Hepatocyte (in vitro differentiated cells): ENCODE results near the gene ATG13. TPM values are rescaled to one million over a fixed set of nuclear protein-coding genes. Genes with fewer than 3 reads are reported as not detected.

Experiments used
- DNase-seq: peaks from one replicate; pipeline ENCODE4 v3.0.0-alpha.2; 2016; ENCODE audit warnings: low spot score
- H2AFZ ChIP-seq: fragments of 200-600 bp; sonication (generic); 2 replicates; pipeline ENCODE4 v1.6.0; 2016; ENCODE audit warnings: antibody characterized with exemption, mild to moderate bottlenecking
- H3K27ac ChIP-seq: fragments of 200-600 bp; sonication (generic); 2 replicates; pipeline ENCODE4 v1.5.1; 2016; ENCODE audit warnings: mild to moderate bottlenecking
- H3K27me3 ChIP-seq: fragments of 200-600 bp; sonication (generic); 2 replicates; pipeline ENCODE4 v1.6.1; 2016
- H3K36me3 ChIP-seq: fragments of 200-600 bp; sonication (generic); replicated peaks from 2 replicates; pipeline ENCODE4 v1.5.1; 2016; ENCODE audit warnings: low read depth; ENCODE audit not compliant: insufficient read depth
- H3K4me1 ChIP-seq: fragments of 200-600 bp; sonication (generic); 2 replicates; pipeline ENCODE4 v1.5.1; 2016; ENCODE audit warnings: mild to moderate bottlenecking, moderate library complexity; ENCODE audit not compliant: insufficient read depth
- H3K4me2 ChIP-seq: fragments of 200-600 bp; sonication (generic); 2 replicates; pipeline ENCODE4 v1.6.0; 2016
- H3K4me3 ChIP-seq: fragments of 200-600 bp; sonication (generic); 2 replicates; pipeline ENCODE4 v1.5.1; 2016; ENCODE audit warnings: mild to moderate bottlenecking
- H3K79me2 ChIP-seq: fragments of 200-600 bp; sonication (generic); 2 replicates; pipeline ENCODE4 v1.6.0; 2017; ENCODE audit warnings: mild to moderate bottlenecking
- H3K9me2 ChIP-seq: fragments of 200-600 bp; sonication (generic); replicated peaks from 2 replicates; pipeline ENCODE4 v1.6.0; 2017; ENCODE audit warnings: mild to moderate bottlenecking; ENCODE audit not compliant: insufficient read depth
- H3K9me3 ChIP-seq: fragments of 200-600 bp; sonication (generic); 2 replicates; pipeline ENCODE4 v1.5.1; 2016; ENCODE audit warnings: low read depth, mild to moderate bottlenecking
- H4K20me1 ChIP-seq: fragments of 200-600 bp; sonication (generic); 2 replicates; pipeline ENCODE4 v1.6.0; 2016; ENCODE audit warnings: mild to moderate bottlenecking; ENCODE audit not compliant: insufficient read depth, poor library complexity, severe bottlenecking
- EZH2 ChIP-seq: fragments of 200-600 bp; sonication (generic); IDR thresholded peaks from 2 replicates; pipeline ENCODE4 v1.6.1; 2016; ENCODE audit warnings: antibody characterized with exemption, mild to moderate bottlenecking, borderline replicate concordance
- EZH2phosphoT487 ChIP-seq: fragments of 200-600 bp; sonication (generic); IDR thresholded peaks from one replicate; pipeline ENCODE4 v1.6.1; 2018; ENCODE audit warnings: antibody characterized with exemption, mild to moderate bottlenecking, low read depth, moderate library complexity; ENCODE audit not compliant: unreplicated experiment, severe bottlenecking
- whole genome bisulfite sequencing: methylation state at CpG from one replicate; pipeline ENCODE4 v1.1.6; 2016; ENCODE audit warnings: low lambda C conversion rate; ENCODE audit errors: missing lambda C conversion rate; 5-methylcytosine and 5-hydroxymethylcytosine counted together
- polyA plus RNA-seq: library from polyadenylated mRNA; unstranded; fragments of >200 nt; fragmentation: Nextera tagmentation; extraction: Ambion mirVana; gene quantifications from 2 replicates; pipeline ENCODE4 v1.2.1, GENCODE V29; 2016
- total RNA-seq: library from RNA; depleted of rRNA; stranded (reverse); fragments of >200 nt; gene quantifications from 2 replicates; pipeline ENCODE4 v1.2.3, GENCODE V29; 2014
- TF ChIP-seq, protein P1 (sequence below): fragments of 200-600 bp; sonication (generic); IDR thresholded peaks from 2 replicates; pipeline ENCODE4 v1.5.1; 2016; ENCODE audit warnings: antibody characterized with exemption, mild to moderate bottlenecking; ENCODE audit not compliant: poor library complexity

ATG13 gene
- total and polyA plus RNA-seq, 2 experiments from 2014 or later, result 50.9 to 60.8 TPM

DNA sequence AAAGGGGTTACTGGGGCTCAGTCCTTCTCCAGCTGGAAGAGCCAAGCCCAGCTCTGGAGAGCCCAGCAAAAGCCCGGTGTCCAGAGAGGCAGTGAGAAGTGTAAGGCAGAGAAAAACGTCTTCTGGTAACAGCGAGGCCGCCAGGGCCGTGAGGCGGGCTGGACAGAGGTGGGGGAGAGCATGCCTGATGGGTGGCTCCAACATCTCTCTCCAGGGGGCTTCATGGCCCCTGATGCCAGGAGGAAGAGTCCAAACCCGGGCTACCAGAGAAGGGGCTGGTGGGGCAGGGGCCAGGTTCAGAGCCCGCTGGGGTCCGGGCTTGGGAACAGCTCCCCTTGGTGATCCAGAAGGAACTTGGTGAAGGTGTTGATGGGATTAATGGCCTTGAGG lies 61.4 kb downstream of the ATG13 start:
- H3K27me3 ChIP-seq, result no peaks in the 10 kb centered on the region
- WGBS, result 99% methylated on average over 9 of the region's 9 CpGs
- H3K4me1 ChIP-seq, result peaks cover 22% of the 10 kb centered on the region
- TF ChIP-seq EZH2 (no peak), EZH2phosphoT487 (no peak)
- TF ChIP-seq, protein P1, sequence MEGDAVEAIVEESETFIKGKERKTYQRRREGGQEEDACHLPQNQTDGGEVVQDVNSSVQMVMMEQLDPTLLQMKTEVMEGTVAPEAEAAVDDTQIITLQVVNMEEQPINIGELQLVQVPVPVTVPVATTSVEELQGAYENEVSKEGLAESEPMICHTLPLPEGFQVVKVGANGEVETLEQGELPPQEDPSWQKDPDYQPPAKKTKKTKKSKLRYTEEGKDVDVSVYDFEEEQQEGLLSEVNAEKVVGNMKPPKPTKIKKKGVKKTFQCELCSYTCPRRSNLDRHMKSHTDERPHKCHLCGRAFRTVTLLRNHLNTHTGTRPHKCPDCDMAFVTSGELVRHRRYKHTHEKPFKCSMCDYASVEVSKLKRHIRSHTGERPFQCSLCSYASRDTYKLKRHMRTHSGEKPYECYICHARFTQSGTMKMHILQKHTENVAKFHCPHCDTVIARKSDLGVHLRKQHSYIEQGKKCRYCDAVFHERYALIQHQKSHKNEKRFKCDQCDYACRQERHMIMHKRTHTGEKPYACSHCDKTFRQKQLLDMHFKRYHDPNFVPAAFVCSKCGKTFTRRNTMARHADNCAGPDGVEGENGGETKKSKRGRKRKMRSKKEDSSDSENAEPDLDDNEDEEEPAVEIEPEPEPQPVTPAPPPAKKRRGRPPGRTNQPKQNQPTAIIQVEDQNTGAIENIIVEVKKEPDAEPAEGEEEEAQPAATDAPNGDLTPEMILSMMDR, result no peak
- H3K9me2 ChIP-seq, result no peaks in the 10 kb centered on the region
- no peak overlapping the region for H3K4me2 ChIP-seq
- no peaks in the 10 kb centered on the region for H3K36me3 ChIP-seq
- no peak overlapping the region for H3K4me3 ChIP-seq
- H3K79me2 ChIP-seq, result no peaks in the 10 kb centered on the region
- no peak overlapping the region for H3K27ac ChIP-seq
- no peaks in the 10 kb centered on the region for H3K9me3 ChIP-seq
- no peak for DNase-seq
- no peaks in the 10 kb centered on the region for H4K20me1 ChIP-seq
- no peak overlapping the region for H2AFZ ChIP-seq

DNA sequence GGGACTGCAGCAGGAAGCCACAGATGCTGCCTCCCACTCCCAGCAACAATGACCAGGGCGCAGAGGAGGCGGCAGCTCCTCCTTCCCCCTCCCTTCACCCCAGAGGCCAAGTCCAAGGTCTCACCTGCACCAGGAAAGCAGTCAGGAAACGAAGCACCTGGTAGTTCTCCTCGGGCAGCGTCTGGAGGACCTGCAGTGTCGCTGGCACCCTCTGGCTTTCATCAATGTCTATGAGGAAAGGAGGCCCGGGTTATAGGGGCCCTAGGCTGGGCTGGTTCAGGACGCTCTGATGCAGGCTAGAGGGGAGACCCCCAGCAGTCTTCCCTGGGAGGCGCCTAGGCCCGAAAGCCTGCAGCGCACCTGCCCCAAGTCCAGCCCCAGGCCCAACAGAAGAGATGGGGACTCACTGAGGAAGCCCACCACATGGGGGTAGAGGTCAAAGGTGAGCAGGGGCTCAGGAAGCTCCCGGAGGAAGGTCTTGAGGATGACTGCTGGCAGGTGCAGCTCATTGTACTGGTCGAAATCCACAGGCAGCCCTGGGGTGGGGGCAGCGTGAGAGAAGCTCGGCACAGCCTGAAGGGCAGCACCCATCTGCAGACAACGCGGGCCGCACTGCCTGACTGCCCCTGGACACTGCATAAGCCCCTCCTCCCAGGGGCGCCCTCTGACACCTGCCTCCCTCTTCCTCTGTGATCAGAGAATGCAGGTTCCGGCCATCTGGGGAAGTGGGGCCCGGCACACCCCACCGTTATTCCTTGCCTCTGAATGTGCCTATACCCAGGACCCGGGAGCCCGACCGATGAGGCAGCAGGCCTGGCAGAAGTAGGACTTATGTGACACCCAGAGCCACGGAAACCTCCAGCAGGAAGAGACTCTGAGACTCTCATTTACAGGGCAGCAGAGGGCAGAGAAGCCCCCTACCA lies 62.1 kb downstream of the ATG13 start:
- Histone ChIP-seq H3K4me3 (no peak overlapping the region), H3K79me2 (no peaks in the 10 kb centered on the region), H3K36me3 (no peaks in the 10 kb centered on the region), H4K20me1 (no peaks in the 10 kb centered on the region), H3K4me1 (peaks cover 15% of the 10 kb centered on the region), H2AFZ (no peak overlapping the region), H3K4me2 (no peak overlapping the region), H3K27me3 (no peaks in the 10 kb centered on the region), H3K9me2 (no peaks in the 10 kb centered on the region), H3K9me3 (no peaks in the 10 kb centered on the region), H3K27ac (no peak overlapping the region)
- TF ChIP-seq EZH2phosphoT487, result no peak
- TF ChIP-seq EZH2, result no peak
- TF ChIP-seq, protein P1, result no peak
- no peak for DNase-seq
- WGBS, result 94% methylated on average over 26 of the region's 26 CpGs

DNA sequence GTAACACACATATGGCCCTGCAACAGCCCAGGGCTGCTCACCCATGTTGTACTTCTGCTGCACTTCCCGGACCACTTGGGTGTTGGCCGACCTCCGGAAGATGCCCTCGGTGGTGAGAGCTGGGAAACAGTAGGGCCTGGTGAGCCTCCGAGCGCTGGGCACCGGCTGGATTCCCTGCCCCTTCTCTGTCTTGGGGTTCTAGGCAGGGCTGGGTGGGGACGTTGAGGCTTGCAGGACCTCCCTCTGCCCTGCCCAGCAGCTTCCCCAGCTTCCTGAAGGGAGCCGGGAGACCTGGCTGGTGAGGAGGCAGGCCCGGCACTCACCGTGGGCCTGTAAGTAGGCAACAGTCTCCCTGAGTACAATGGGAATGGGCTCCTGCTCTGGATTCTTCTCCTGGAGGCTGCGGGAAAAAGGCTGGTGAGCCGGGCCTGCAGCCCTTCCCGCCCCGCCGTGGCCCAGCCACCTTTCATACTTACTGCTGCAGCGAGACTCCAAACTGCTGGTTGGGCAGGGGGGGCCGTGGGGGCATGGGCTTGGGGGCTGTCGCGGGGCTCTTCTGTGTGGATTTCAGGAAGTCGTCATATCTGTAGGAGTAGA lies 62.9 kb downstream of the ATG13 start:
- H3K4me2 ChIP-seq, result no peak overlapping the region
- H4K20me1 ChIP-seq, result no peaks in the 10 kb centered on the region
- peaks cover 9% of the 10 kb centered on the region for H3K4me1 ChIP-seq
- H3K79me2 ChIP-seq, result no peaks in the 10 kb centered on the region
- no peaks in the 10 kb centered on the region for H3K9me2 ChIP-seq
- no peaks in the 10 kb centered on the region for H3K36me3 ChIP-seq
- no peak overlapping the region for H3K27ac ChIP-seq
- no peaks in the 10 kb centered on the region for H3K9me3 ChIP-seq
- DNase-seq, result no peak
- WGBS, result 94% methylated on average over 21 of the region's 21 CpGs
- H3K4me3 ChIP-seq, result no peak overlapping the region
- TF ChIP-seq EZH2, result no peak
- TF ChIP-seq, protein P1, result no peak
- TF ChIP-seq EZH2phosphoT487, result no peak
- no peaks in the 10 kb centered on the region for H3K27me3 ChIP-seq
- H2AFZ ChIP-seq, result no peak overlapping the region
